Ovary (tissue), 9 donors: ENCODE measurements around the gene GAS6. TPM values are rescaled to one million over a fixed set of nuclear protein-coding genes. Genes with fewer than 3 reads are reported as not detected.

Experiments used
- DNase-seq, 5 donors: peaks; one replicate each; pipeline ENCODE4 v3.0.0-alpha.2; 2019 to 2020
- H3K27ac ChIP-seq, 2 donors: fragments of 200-600 bp; one replicate each; pipeline versions ENCODE4 v1.5.1 to v1.8.0; 2019 to 2022
- H3K27me3 ChIP-seq: fragments of 200-600 bp; one replicate; pipeline ENCODE4 v1.8.0; 2022
- H3K36me3 ChIP-seq: fragments of 200-600 bp; sonication (generic); one replicate; pipeline ENCODE4 v1.5.1; 2019
- H3K4me1 ChIP-seq: one replicate; pipeline ENCODE4 v1.8.1; 2013; ENCODE audit warnings: mild to moderate bottlenecking, moderate library complexity; ENCODE audit not compliant: insufficient read depth
- H3K4me3 ChIP-seq: fragments of 200-600 bp; sonication (generic); one replicate; pipeline ENCODE4 v1.5.1; 2017
- H3K9me3 ChIP-seq, 2 donors: fragments of 200-600 bp in 1 of 2; sonication (generic) in 1 of 2; one replicate each; pipeline versions ENCODE4 v1.5.1 to v1.8.1; 2013 to 2019; ENCODE audit warnings: mild to moderate bottlenecking in 1 of 2, moderate library complexity in 1 of 2
- CTCF ChIP-seq, 3 donors: fragments of 450-650 bp in 2 of 3; fragments of 200-600 bp in 1 of 3; IDR thresholded peaks; one replicate each; pipeline versions ENCODE4 v1.5.1 to v1.8.0; 2016 to 2022; ENCODE audit warnings: antibody characterized with exemption in 3 of 3, mild to moderate bottlenecking in 1 of 3
- EP300 ChIP-seq: sonication (generic); formaldehyde crosslinking; IDR thresholded peaks from one replicate; pipeline ENCODE4 v1.6.1; 2017; ENCODE audit warnings: antibody characterized with exemption
- POLR2A ChIP-seq: fragments of 450-650 bp; IDR thresholded peaks from one replicate; pipeline ENCODE4 v1.6.1; 2017; ENCODE audit warnings: antibody characterized with exemption, mild to moderate bottlenecking, moderate library complexity
- WGBS, 3 donors: extraction: QIAGEN DNeasy Blood & Tissue Kit in 1 of 3; methylation state at CpG; one replicate each; pipeline versions ENCODE4 v1.1.5 to v1.1.7; 2013 to 2017; 5-methylcytosine and 5-hydroxymethylcytosine counted together
- intact Hi-C, 4 donors: fragments of 100-400 bp; cut with DNase I; formaldehyde crosslinking; loops; one replicate each; pipeline versions ENCODE4 v1.11.0 to v1.15.1; 2022 to 2023
- polyA plus RNA-seq, 2 donors: library from polyadenylated mRNA; stranded (reverse); fragments of 200-250 nt in 1 of 2; fragments of 350-450 nt in 1 of 2; fragmentation: Illumina TruSeq in 1 of 2; extraction: RNeasy Lipid Tissue Mini Kit (QIAGEN cat#74804) in 1 of 2; gene quantifications; one replicate each; pipeline ENCODE4 v1.2.3, GENCODE V29; 2013 to 2014
- total RNA-seq, 7 donors: library from RNA; depleted of rRNA in 2 of 7; stranded (reverse); fragments of >200 nt in 2 of 7; fragmentation: NEBNext Ultra II Directional in 3 of 7; extraction: Animal tissue kit (Norgen Biotek cat#: 25700) in 3 of 7; gene quantifications; one replicate each; pipeline versions ENCODE4 v1.1.0 to v1.2.4, GENCODE V29; 2016 to 2023
- donor health status: DM: no; HTN: no; CAD: no; lungs with moderate emphysema.
- donor health status: DM: no; HTN: no; CAD: no.
- donor health status: Bipolar disorder and iron deficiency.
- donor health status: DM: yes; HTN: yes; CAD: no.
- donor health status: DM: no; HTN: no; CAD: no.
- donor health status: DM: yes; HTN: yes; CAD: no.

GAS6 gene
- total and polyA plus RNA-seq, 9 donors = 44.9 to 336 (median 143) TPM

GRCh38 chr13:113818700-113819295 lies 45.1 kb downstream of the GAS6 start:
- Histone ChIP-seq H3K27me3 (no peaks in the 10 kb centered on the region), H3K9me3 (no peaks in the 10 kb centered on the region), H3K27ac (no peak overlapping the region), H3K4me1 (peaks cover 21% of the 10 kb centered on the region), H3K36me3 (no peaks in the 10 kb centered on the region), H3K4me3 (no peak overlapping the region)
- peak in 1 of 5 donors; percentile 42 for DNase-seq
- intact Hi-C loops = loop anchor here in 3 of 4 donors (2.0 to 5.0 kb wide), 4 partner anchors 44 to 409 kb away; no protein-coding TSS in a partner anchor
- 91 to 95% (median 93%) methylated on average over 26 of the region's 26 CpGs for WGBS, 3 donors
- TF ChIP-seq CTCF (IDR thresholded peaks at IDR 0.05) (no peak), POLR2A (no peak), EP300 (no peak)

GRCh38 chr13:113817860-113818691 lies 45.8 kb downstream of the GAS6 start:
- Histone ChIP-seq H3K36me3 (no peaks in the 10 kb centered on the region), H3K27ac (no peak overlapping the region), H3K4me3 (no peak overlapping the region), H3K9me3 (no peaks in the 10 kb centered on the region), H3K27me3 (no peaks in the 10 kb centered on the region), H3K4me1 (peaks cover 25% of the 10 kb centered on the region)
- DNase-seq = no peak
- intact Hi-C loops = loop anchor here (2.0 to 5.0 kb wide), 4 partner anchors 45 to 409 kb away; no protein-coding TSS in a partner anchor
- TF ChIP-seq POLR2A (no peak), EP300 (no peak)
- WGBS, 3 donors = 90 to 92% (median 92%) methylated on average over 45 to 60 of the region's 60 CpGs

- no peak overlapping the region for H3K4me3 ChIP-seq
- DNase-seq = peak; percentile 85 to 90 (median 89)
Measured at GRCh38 chr13:113816946-113817859, 46.7 kb downstream of the GAS6 start.

More at GRCh38 chr13:113816946-113817859, 46.7 kb downstream of the GAS6 start:
- 24 to 31% (median 30%) methylated on average over 21 to 24 of the region's 24 CpGs for WGBS, 3 donors
- H3K36me3 ChIP-seq = no peaks in the 10 kb centered on the region
- intact Hi-C loops = loop anchor here in 3 of 4 donors (1.0 to 5.0 kb wide), 4 partner anchors 129 to 410 kb away; no protein-coding TSS in a partner anchor
- H3K4me1 ChIP-seq = peaks cover 25% of the 10 kb centered on the region
- no peaks in the 10 kb centered on the region for H3K9me3 ChIP-seq
- no peak overlapping the region for H3K27ac ChIP-seq
- H3K27me3 ChIP-seq = no peaks in the 10 kb centered on the region
- TF ChIP-seq CTCF (IDR thresholded peaks at IDR 0.05) = peak; percentile 64 to 84 (median 83)
- TF ChIP-seq EP300 = no peak
